ENCODE data around the gene GRPEL2.

GRPEL2 gene

GRCh38 chr5:149376711-149377447 is 31.6 kb downstream of the GRPEL2 start:
- no peak overlapping the region for H2AFZ ChIP-seq (ENCODE audit: low read depth, low read length)
- no peak overlapping the region for H3K4me3 ChIP-seq (ENCODE audit: low read depth in 1 of 2, low read length in 2 of 2)
- H3K9me3 ChIP-seq (ENCODE audit: insufficient read depth, low read length, severe bottlenecking): no peaks in the 10 kb centered on the region
- H3K4me2 ChIP-seq (ENCODE audit: insufficient read depth, low read length): no peak overlapping the region
- no peak overlapping the region for H3K9ac ChIP-seq (ENCODE audit: low read depth, low read length)
- H3K27me3 ChIP-seq (ENCODE audit: insufficient read depth, low read length, poor library complexity): no peaks in the 10 kb centered on the region
- ATAC-seq (ENCODE audit: insufficient read depth, low read depth): no peak
- H3K4me1 ChIP-seq (ENCODE audit: insufficient read depth, low read length): no peaks in the 10 kb centered on the region
- no peaks in the 10 kb centered on the region for H4K20me1 ChIP-seq (ENCODE audit: insufficient read depth, low read length)
- no peaks in the 10 kb centered on the region for H3K36me3 ChIP-seq (ENCODE audit: insufficient read depth, low read length)
- H3K27ac ChIP-seq (ENCODE audit: low read length): no peak overlapping the region
- no peak for TF ChIP-seq EZH2 (IDR thresholded peaks at IDR 0.05; ENCODE audit: borderline replicate concordance, low read depth, low read length, severe bottlenecking)
- TF ChIP-seq CTCF (IDR thresholded peaks at IDR 0.05; ENCODE audit: borderline replicate concordance, extremely low read depth, low read length, poor library complexity, severe bottlenecking): no peak
- no peak for DNase-seq
- H3K79me2 ChIP-seq (ENCODE audit: insufficient read depth, low read length): no peaks in the 10 kb centered on the region

- no peaks in the 10 kb centered on the region for H3K27me3 ChIP-seq (ENCODE audit: insufficient read depth, low read length, poor library complexity)
- no peak overlapping the region for H2AFZ ChIP-seq (ENCODE audit: low read depth, low read length)
- H3K4me3 ChIP-seq (ENCODE audit: low read depth in 1 of 2, low read length in 2 of 2): no peak overlapping the region
- H3K36me3 ChIP-seq (ENCODE audit: insufficient read depth, low read length): no peaks in the 10 kb centered on the region
- H3K79me2 ChIP-seq (ENCODE audit: insufficient read depth, low read length): no peaks in the 10 kb centered on the region
- H3K9ac ChIP-seq (ENCODE audit: low read depth, low read length): no peak overlapping the region
- H3K4me1 ChIP-seq (ENCODE audit: insufficient read depth, low read length): no peaks in the 10 kb centered on the region
- no peak for ATAC-seq (ENCODE audit: insufficient read depth, low read depth)
- TF ChIP-seq EZH2 (IDR thresholded peaks at IDR 0.05; ENCODE audit: borderline replicate concordance, low read depth, low read length, severe bottlenecking) (no peak), CTCF (IDR thresholded peaks at IDR 0.05; ENCODE audit: borderline replicate concordance, extremely low read depth, low read length, poor library complexity, severe bottlenecking) (no peak)
- DNase-seq: no peak
- H4K20me1 ChIP-seq (ENCODE audit: insufficient read depth, low read length): no peaks in the 10 kb centered on the region
- no peak overlapping the region for H3K4me2 ChIP-seq (ENCODE audit: insufficient read depth, low read length)
- no peak overlapping the region for H3K27ac ChIP-seq (ENCODE audit: low read length)
- no peaks in the 10 kb centered on the region for H3K9me3 ChIP-seq (ENCODE audit: insufficient read depth, low read length, severe bottlenecking)
Observed at GRCh38 chr5:149378241-149378820, 33.0 kb downstream of the GRPEL2 start.

- H3K9ac ChIP-seq (ENCODE audit: low read depth, low read length): no peak within 1 kb of the TSS
- no peaks in the 10 kb centered on the region for H3K36me3 ChIP-seq (ENCODE audit: insufficient read depth, low read length)
- no peak within 1 kb of the TSS for H2AFZ ChIP-seq (ENCODE audit: low read depth, low read length)
- no peaks in the 10 kb centered on the region for H3K4me1 ChIP-seq (ENCODE audit: insufficient read depth, low read length)
- TF ChIP-seq EZH2 (IDR thresholded peaks at IDR 0.05; ENCODE audit: borderline replicate concordance, low read depth, low read length, severe bottlenecking) (no peak), CTCF (IDR thresholded peaks at IDR 0.05; ENCODE audit: borderline replicate concordance, extremely low read depth, low read length, poor library complexity, severe bottlenecking) (no peak)
- no peaks in the 10 kb centered on the region for H4K20me1 ChIP-seq (ENCODE audit: insufficient read depth, low read length)
- no peaks in the 10 kb centered on the region for H3K27me3 ChIP-seq (ENCODE audit: insufficient read depth, low read length, poor library complexity)
- H3K9me3 ChIP-seq (ENCODE audit: insufficient read depth, low read length, severe bottlenecking): no peaks in the 10 kb centered on the region
- no peak within 1 kb of the TSS for H3K4me3 ChIP-seq (ENCODE audit: low read depth in 1 of 2, low read length in 2 of 2)
- no peak within 1 kb of the TSS for H3K4me2 ChIP-seq (ENCODE audit: insufficient read depth, low read length)
- H3K27ac ChIP-seq (ENCODE audit: low read length): no peak within 1 kb of the TSS
- H3K79me2 ChIP-seq (ENCODE audit: insufficient read depth, low read length): no peaks in the 10 kb centered on the region
- no peak for ATAC-seq (ENCODE audit: insufficient read depth, low read depth)
- no peak for DNase-seq
Observed at GRCh38 chr5:149379177-149379761, 34.0 kb downstream of the GRPEL2 start, which contains the start of gene IL17B. Gene IL17B (minus strand): TSS chr5:149379292. CDS start chr5:149379225, 67 bp downstream.

All from DND-41 (cell line).